Stimulated activated CD4-positive, alpha-beta T cell treated with anti-CD3 and anti-CD28 coated beads, TNF-alpha, amount 100 ng/mL, for 24 hours (primary cell): ENCODE results near the gene EXOC3.
A peak's percentile ranks its signal among the peaks of the same experiment; 100 is the strongest.
"Not testable (repeated sequence)": the region's sequence is repeated elsewhere in the genome, so short reads cannot be mapped to it uniquely, and the experiment has no call there.

Experiments
- DNase-seq, 3 experiments: peaks; one replicate each; pipeline ENCODE4 v3.0.0-alpha.2; 2020; ENCODE audit warnings: low read depth in 3 of 3

The EXOC3 gene

GRCh38 chr5:473551-474192 is 30.7 kb downstream of the EXOC3 start:
- DNase-seq: peak in 1 of 3 experiments; percentile 32

DNA sequence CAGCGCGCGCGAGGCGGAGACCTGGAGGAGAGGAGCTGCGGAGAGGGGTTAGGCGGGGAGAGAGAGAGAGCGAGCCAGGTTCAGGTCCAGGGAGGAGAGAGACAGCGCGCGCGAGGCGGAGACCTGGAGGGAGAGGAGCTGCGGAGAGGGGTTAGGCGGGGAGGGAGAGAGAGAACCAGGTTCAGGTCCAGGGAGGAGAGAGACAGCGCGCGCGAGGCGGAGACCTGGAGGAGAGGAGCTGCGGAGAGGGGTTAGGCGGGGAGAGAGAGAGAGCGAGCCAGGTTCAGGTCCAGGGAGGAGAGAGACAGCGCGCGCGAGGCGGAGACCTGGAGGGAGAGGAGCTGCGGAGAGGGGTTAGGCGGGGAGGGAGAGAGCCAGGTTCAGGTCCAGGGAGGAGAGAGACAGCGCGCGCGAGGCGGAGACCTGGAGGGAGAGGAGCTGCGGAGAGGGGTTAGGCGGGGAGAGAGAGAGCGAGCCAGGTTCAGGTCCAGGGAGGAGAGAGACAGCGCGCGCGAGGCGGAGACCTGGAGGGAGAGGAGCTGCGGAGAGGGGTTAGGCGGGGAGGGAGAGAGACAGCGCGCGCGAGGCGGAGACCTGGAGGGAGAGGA is 31.4 kb downstream of the EXOC3 start:
- DNase-seq: not testable (repeated sequence)

DNA sequence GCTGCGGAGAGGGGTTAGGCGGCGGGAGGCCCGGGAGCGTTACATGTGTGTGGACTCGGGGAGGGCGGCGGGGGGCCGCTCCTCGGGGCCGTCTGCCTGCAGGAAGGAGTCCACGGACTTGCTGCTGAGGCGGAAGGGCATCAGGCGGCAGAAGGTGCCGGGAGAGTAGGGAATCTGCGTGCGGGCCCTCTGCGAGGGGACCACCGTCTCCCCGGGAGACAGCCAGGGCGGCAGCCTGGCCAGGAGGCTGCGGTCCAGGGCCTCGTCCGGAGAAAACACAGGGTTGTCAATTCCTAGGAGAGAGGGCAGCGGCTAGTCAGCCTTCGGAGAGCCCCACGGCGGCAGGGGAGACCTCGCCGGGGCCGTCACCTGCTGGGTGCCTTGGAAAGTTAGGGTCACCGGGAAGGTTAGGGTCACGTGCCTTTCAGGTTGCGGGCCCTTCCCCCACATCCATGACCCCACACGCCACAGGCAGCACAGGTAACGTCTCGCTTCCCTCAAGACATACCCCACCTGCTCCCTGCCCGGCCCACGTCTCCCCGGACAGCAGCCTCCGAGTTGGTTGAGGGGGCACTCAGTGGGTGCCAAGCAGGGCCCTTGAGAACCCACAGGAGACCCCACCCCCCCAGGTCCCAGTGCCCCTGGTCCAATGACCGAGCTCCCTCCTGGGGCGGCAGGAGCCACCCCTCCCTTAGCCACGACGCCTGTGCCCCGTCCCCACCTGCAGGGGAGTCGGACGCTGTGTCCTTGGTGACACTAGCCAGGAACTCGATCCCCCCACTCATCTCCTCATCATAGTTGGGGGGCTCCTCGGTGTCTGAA is 32.1 kb downstream of the EXOC3 start:
- no peak for DNase-seq

GRCh38 chr5:475704-476101 is 32.7 kb downstream of the EXOC3 start:
- DNase-seq: no peak

DNA sequence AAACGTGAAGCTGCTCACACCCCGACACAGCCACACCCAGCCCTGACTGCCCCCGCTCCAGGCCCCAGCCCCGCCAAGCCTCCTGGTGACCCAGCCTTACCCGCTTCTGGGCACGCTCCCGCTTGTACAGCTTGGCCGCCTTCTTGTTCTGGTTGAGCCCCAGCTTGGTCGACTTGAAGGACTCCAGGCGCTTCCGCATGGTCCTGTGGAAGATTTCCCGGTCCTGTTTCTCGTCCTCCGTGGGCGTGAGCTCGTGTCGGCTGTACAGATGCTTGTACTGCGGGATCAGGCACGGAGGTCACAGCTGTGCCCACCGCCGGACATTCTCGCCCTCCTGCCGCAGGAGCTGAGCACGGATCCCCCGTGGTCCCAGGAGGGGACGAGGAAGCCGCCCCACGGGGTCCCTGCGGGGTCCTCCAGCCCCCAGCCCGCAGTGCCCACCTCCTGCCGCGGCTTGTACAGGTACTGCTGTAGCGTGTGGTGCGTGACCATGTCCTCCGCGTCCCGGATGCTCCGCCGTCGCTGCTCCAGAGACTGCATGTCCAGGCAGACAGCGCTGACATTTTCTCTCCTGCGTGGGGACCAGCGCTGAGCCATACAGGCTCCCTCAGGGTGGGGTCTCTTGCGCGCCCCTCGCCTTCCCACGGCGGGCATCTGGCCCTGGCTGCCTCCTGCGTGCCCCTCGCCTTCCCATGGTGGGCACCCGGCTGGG is 33.3 kb downstream of the EXOC3 start:
- DNase-seq: no peak

GRCh38 chr5:476814-477175 is 33.8 kb downstream of the EXOC3 start:
- no peak for DNase-seq

GRCh38 chr5:477247-477646 is 34.3 kb downstream of the EXOC3 start:
- no peak for DNase-seq

GRCh38 chr5:477871-478270 is 34.9 kb downstream of the EXOC3 start:
- DNase-seq: no peak

DNA sequence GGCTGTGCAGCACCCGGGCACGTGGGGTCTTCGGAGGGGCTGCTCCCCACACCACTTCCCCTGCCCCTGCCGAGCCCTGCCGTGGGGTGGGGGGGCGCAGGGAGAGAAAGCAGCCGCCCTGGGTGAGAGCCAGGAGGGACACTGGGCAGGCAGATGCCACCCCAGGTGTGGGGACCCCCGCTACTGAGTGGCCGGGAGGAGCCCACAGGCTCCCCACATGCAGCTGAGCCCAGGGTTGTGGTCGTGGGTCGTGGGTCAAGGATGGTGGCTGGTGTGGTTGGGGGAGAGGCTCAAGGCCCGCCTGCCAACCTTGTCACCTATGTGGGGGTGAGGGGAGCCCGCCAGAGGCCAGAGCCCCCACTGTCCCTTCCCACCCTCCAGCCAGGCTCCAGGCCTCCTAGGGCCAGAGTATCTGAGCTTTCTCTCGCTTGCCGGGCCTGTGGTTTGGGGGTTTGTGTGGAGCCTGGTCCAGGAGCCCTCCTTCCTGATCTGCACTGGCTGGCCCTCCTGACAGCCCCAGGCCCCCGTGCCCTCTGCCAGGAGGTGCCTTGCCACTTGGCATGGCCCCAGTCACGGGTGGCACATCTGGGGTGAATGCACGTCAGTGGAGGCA is 35.5 kb downstream of the EXOC3 start:
- DNase-seq: no peak

DNA sequence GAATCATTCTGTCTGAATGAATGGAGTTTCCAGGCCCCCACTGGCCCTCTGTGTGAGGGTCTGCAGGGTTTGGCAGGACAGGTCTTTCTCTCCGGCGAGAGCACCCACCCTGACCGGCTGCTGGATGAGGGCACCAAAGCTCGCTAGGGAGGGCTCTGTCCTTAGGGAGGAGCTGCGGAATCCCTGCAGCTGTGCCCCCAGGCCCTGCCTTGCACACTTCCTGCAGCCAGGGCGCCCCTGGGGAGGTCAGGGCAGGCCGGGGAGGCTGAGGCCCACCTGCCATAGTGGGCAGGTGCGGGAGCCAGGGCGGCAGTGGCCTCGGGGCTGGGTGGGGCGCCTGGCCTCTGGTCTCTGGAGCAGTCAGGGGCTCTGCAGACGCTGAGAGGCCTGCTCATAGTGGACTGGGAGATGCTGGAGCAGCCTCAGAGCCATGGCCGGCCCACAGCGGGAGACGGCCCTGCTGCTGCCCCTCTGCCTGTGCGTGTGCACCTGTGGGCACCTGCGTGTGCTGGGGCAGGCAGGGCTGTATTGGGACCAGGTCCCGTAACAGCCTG is 36.1 kb downstream of the EXOC3 start:
- DNase-seq: no peak

DNA sequence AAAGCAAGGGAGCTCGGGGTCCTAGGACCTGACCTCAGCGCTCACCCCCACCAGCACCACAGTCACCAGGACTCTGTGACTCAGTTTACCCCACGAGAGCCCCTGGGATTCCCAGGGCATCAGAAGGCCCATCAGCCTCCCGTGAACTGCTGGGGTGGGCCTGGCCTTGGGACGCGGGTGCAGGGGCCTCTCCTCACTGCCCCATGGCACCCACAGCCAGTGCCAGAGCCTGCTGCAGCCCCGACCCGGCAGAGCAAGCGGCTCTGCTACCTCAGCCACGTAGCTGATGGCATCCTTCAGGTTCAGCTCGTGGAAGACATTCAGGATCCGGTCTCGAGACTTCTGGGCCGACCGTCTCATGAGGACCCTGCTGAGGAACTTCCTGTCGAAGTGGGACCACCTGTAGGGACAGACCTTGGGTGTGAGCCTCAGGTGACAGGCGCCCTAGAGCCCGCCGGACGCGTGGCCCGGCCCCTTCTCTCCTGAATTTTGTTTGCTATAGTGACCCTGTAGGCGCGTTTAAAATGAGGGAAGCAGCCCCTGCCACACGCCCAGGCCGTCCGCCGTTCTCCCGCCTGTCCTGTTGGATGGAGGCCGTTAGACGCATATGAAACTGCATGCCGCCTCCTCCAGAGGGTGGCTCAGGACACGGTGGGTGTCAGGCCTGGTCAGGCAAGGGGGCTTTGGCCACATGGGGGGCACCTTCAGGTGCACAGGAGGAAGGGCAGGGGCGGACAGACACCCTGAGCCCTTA is 36.8 kb downstream of the EXOC3 start:
- DNase-seq: no peak

- no peak for DNase-seq
Measured at GRCh38 chr5:481347-481746, 38.4 kb downstream of the EXOC3 start.

- DNase-seq: no peak
Measured at GRCh38 chr5:482021-482420, 39.0 kb downstream of the EXOC3 start.

- DNase-seq: no peak
Measured at GRCh38 chr5:482506-482905, 39.5 kb downstream of the EXOC3 start.

- no peak for DNase-seq
Measured at GRCh38 chr5:483011-483410, 40.0 kb downstream of the EXOC3 start.

- no peak for DNase-seq
Measured at GRCh38 chr5:483434-484140, 40.6 kb downstream of the EXOC3 start.

DNA sequence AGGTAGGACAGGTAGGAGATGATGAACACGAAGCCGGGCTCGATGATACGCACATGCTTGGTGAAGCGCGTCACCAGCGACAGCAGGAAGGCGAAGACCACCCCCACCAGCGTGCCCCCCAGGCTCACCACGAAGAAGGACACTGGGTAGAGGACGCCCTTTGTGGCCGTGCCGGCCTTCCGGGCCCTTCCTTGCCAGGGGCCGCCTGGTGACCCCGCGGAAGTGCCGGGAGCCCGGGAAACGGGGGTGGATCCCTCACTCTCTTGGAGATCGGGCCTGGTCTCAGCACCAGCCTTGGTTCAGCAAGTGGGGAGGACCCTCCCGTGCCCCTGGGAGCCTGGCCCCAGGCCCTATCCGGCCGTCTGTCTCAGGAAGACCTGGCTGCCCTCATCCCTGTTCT is 41.6 kb downstream of the EXOC3 start:
- no peak for DNase-seq

DNA sequence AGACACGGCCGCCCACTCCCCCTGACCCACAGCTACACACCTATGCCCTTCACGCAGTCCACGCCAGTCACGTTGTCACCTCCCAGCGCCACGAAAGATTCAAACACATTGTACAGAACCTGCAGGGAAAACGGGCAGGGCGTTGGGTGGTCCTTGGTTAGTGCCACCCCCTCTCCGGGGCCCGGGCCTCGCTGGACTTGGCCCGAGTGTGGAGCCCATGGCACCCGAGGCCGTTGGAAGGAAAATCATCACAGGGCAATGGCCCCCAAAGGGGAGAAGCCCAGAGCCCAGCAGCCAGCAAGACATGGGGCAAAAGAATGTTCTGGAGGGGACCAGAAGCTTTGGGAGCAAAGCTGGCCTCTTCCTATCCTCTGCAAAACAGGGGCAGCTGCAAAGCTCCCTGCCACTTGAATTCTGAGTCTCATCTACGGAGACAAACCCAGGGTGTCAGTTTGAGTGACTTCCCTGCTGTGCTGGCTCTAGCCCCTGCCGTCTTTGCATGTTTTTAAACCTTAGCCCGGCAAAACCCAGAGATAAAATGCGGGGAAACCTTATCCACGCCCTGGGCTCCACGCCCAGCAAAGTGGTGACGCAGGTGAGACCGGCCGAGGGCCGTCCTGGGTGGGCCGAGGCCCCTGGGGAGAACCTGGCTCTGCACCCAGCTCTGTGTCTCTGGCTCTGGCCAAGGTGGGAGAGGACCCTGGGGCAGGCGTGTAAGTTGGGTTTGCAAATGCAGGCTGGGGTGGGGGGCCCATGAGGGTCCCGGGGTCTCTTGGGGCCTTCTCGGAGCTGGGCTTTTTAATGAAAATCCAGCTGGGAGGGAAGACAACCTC is 42.4 kb downstream of the EXOC3 start:
- no peak for DNase-seq

GRCh38 chr5:485946-486491 is 43.0 kb downstream of the EXOC3 start:
- no peak for DNase-seq
